ENCODE data around the gene GNAQ.

DNA sequence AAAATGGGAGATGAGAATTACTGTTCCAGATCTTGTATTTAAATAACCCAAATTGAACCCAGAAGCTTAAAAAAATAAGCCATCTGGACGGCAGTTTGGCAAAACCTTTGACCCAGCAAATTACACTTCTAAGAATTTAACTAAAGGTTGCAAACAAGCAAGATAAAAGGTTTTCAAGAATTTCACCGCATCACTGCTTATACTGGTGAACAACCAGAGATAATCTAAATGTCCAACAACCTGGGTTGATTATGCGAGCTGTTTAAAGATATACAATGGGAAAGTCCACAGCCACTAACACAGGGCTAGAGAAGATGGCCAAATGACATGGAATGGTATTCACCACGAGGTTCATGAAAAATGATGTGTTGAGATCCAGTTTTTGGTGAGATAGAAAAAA lies 149.3 kb downstream of the GNAQ start:
- TF ChIP-seq, protein P1, sequence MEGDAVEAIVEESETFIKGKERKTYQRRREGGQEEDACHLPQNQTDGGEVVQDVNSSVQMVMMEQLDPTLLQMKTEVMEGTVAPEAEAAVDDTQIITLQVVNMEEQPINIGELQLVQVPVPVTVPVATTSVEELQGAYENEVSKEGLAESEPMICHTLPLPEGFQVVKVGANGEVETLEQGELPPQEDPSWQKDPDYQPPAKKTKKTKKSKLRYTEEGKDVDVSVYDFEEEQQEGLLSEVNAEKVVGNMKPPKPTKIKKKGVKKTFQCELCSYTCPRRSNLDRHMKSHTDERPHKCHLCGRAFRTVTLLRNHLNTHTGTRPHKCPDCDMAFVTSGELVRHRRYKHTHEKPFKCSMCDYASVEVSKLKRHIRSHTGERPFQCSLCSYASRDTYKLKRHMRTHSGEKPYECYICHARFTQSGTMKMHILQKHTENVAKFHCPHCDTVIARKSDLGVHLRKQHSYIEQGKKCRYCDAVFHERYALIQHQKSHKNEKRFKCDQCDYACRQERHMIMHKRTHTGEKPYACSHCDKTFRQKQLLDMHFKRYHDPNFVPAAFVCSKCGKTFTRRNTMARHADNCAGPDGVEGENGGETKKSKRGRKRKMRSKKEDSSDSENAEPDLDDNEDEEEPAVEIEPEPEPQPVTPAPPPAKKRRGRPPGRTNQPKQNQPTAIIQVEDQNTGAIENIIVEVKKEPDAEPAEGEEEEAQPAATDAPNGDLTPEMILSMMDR (IDR thresholded peaks at IDR 0.05 in 8 of 11, conservative IDR thresholded peaks at IDR 0.05 in 3 of 11) = no peak
- no peak for TF ChIP-seq POLR2A (IDR thresholded peaks at IDR 0.05)
